GM12892 (cell line): ENCODE measurements around the gene DAW1.

Experiments
- POLR2A ChIP-seq: IDR thresholded peaks from 2 replicates; pipeline ENCODE4 v1.6.1; 2011; ENCODE audit warnings: low read depth, low read length, control low read depth
- POLR2AphosphoS5 ChIP-seq: IDR thresholded peaks from 2 replicates; pipeline ENCODE4 v1.6.1; 2011; ENCODE audit warnings: low read depth, low read length, control low read depth
- TAF1 ChIP-seq: IDR thresholded peaks from 2 replicates; pipeline ENCODE4 v1.6.1; 2011; ENCODE audit warnings: low read depth, mild to moderate bottlenecking, control low read depth, low read length, borderline replicate concordance

DNA sequence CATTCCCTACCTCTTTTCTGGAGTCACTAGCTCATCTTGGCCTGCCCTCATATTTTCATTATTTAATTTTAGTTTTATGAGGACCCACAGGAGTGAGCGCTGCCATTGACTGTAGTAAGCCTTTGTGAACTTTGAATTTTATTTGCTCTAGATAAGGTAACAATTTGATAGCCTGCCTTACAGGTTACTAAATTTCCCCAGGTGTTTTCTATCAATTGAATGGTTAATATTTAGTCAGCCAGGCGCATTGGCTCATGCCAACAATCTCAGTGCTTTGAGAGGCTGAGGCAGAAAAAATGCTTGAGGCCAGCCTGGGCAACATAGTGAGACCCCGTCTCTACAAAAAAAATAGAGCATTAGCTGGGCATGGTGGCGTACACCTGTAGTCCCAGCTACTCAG is 50.2 kb downstream of the DAW1 start:
- TF ChIP-seq POLR2A: no peak
- TF ChIP-seq POLR2AphosphoS5: no peak
- no peak for TF ChIP-seq TAF1
